CMK (cell line): ENCODE data around the gene IQSEC2.
A peak's percentile ranks its signal among the peaks of the same experiment; 100 is the strongest.

Experiments used
- DNase-seq: peaks from one replicate; pipeline ENCODE4 v3.0.0-alpha.2; 2010; ENCODE audit warnings: low read depth

IQSEC2 gene

GRCh38 chrX:53242310-53242709, 39.1 kb downstream of the IQSEC2 start:
- DNase-seq: no peak

GRCh38 chrX:53241558-53241957, 39.8 kb downstream of the IQSEC2 start:
- DNase-seq: no peak

- DNase-seq: no peak
These were observed 41.9 kb downstream of the IQSEC2 start for GRCh38 chrX:53239474-53239873.

GRCh38 chrX:53237056-53237455, 44.3 kb downstream of the IQSEC2 start:
- no peak for DNase-seq

- DNase-seq: no peak
These were observed 45.2 kb downstream of the IQSEC2 start for GRCh38 chrX:53236025-53236679.

GRCh38 chrX:53235566-53235965, 45.8 kb downstream of the IQSEC2 start:
- no peak for DNase-seq

GRCh38 chrX:53234484-53234883, 46.9 kb downstream of the IQSEC2 start:
- no peak for DNase-seq

- no peak for DNase-seq
These were observed 47.8 kb downstream of the IQSEC2 start for GRCh38 chrX:53233536-53233935.

GRCh38 chrX:53230116-53230515, 51.3 kb downstream of the IQSEC2 start:
- no peak for DNase-seq

GRCh38 chrX:53227224-53227765, 54.1 kb downstream of the IQSEC2 start:
- no peak for DNase-seq

- peak; percentile 95 for DNase-seq
These were observed 56.3 kb downstream of the IQSEC2 start, which contains the start of gene KDM5C for GRCh38 chrX:53224860-53225797. Gene KDM5C, minus strand, starts transcription at chrX:53225207. Its CDS starts 318 bp downstream, at chrX:53224889.

- DNase-seq: no peak
These were observed 57.2 kb downstream of the IQSEC2 start for GRCh38 chrX:53223955-53224859.

GRCh38 chrX:53223068-53223693, 58.2 kb downstream of the IQSEC2 start:
- no peak for DNase-seq
